HG03135 (cell line): Measurements from ENCODE around the gene STMN3.

Experiments used
- ATAC-seq: cut with Tn5 transposase; IDR thresholded peaks from one replicate; pipeline ENCODE4 v1.9.1; 2021; ENCODE audit warnings: mild to moderate bottlenecking, moderate library complexity; ENCODE audit not compliant: unreplicated experiment

The STMN3 gene

DNA sequence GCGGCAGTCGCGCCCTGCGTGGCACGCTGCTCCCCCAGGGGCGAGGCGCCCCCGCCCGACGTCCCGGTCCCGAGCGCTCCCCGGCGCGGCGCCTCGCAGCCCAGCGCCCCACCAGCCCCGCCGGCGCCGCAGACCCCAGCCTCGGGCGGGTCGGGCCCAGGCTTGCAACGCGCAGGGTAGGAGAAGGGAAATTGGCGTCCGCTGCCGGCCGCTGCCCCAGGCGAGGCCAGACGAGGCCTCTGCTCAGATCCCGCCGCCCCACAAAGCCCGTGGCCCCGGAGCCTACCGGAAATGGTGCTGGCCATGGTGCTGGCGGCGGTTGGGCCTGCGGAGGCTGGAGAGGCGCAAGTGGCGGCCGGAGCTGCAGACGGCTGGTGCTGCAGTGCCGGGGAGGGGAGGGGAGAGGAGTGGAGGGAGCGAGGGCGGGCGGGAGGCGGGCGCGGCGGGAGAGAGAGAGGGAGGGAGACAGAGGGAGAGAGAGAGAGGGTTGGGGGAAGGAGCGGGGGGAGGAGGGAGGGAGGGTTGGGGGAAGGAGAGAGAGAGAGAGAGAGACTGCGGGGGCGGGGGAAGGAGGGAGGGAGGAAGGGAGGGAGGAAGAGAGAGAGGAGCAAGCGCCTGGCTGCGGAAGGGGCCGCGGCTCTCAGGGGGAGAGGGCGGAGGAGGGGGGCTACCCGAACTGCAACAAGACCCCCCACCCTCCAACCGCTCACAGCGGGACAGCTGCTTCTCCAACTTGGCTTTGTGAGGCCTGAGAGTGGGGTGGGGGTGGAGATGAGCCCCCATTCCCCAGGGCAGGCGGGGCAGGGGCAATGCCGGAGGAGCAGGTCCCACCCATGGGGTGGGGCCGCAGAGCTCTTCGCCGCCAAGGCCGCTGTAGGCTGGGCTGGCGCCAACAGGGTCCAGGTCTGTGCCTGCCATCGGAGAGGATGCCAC, at the start of gene STMN3:
Gene STMN3, minus strand, starts transcription at position 384 of the 933 bp plus-strand sequence. Its CDS starts 79 bp downstream, at position 305.
- ATAC-seq, result no peak

DNA sequence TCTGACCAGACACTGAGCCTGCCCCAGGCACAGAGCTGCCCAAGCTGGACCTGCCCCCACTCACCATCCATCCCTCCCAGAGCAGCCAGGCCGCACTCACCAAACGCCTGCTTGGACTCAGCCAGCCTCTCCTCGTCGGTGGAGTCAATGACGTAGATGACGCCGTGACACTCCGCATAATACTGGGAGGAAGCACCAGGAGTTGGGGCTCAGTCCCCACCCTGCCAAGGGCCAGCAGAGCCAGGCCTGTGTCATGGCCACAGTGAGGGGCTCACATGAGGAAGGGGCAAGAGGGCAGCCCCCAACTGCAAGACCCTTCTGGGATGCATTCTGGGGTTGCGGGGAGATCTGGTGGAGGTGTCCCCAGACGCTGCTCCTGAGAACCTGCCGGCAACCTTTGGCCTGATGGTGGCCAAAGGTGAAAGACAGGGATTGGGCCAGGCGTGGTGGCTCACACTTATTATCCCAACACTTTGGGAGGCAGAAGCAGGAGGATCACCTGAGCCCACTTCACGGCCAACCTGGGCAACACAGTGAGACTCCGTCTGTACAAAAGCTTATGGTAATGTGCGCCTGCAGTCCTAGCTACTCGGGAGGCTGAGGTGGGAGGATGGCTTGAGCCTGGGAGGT, 48.9 kb upstream of the STMN3 start:
- ATAC-seq, result no peak

DNA sequence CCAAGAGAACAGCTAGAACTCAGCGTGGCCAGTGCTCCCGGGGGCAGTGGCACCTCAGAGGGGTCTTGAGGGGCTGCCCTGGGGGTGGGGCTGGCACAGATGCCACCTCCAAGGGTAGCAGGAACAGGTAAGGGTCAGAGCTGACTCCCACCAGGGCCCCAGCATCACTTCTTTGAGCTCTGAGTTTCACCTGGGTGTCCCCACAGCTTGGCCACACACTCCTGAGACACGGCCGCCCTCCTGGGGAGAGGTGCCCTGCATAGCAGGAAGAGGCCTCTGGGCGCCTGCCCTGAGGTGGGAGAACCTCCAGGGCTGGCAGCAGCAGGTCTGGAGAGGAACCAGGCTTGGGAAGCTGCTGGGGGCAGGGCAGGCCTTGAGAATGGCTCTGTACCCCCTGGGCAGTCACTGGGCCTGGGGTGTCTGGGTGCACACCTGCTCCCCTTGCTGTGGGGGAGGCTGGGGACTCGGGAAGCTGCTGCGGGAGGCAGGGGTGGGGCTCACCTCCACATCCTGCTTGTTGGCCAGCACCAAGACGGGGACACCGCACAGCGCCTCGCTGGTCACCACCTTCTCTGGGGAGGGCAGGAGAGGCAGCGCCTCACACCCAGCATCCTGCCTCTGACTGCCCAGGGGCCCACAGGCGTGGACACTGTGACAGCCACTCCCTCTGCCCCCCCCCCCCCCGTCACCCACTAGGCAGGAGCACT, 48.3 kb upstream of the STMN3 start:
- no peak for ATAC-seq

DNA sequence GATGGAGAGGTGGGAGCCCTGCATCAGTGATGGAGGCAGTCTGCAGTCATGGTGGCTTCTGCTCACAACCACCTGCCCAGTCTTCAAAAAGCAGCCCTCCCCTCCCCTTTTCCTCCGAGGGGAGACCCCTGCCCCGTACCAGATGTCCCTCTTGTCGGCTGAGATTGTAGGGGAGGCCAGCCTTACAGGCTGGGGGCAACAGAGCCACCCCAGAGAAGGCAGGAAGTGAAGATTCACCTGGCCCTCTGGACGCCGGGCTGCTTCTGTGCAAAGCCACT, 47.8 kb upstream of the STMN3 start:
- no peak for ATAC-seq

DNA sequence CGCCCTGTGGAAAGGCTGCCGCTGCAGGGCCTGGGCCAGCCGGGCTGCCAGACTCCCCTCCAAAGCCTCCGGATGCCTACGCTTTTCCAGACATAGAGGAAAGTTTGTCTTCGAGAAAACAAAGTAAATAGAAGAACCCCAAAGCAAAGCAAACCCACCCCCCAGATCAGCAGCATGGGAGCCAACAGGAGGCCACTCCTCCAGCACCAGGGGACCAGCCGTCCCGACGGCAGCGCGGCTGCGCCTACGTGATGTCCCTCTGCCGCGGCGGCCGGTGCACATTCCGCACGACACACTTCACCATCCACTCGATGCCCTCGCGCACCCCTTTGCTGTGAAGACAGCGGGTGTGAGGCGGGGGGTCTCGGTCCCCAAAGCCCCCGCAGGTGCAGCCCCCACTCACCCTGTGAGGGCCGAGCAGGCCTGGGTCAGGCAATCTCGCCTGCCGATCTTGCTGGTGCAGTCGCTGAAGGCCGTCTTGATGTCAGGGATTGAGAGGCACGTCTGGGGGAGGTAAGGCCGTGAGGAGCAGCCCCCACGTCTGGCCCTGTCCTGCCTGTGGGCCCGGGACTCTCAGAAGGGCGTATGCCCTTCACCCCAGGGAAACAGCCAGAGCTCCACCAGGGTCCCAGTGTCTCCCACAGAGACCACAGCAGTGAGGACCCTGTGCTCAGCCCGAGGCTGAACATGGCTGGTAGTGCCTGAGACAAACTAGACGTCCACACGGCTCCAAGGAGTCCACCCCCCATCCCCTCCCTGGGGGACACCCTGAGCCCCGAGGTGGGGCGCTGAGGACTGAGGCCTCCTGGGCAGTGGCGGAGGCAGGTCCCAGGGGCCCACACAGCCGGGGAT, 47.2 kb upstream of the STMN3 start:
- no peak for ATAC-seq

DNA sequence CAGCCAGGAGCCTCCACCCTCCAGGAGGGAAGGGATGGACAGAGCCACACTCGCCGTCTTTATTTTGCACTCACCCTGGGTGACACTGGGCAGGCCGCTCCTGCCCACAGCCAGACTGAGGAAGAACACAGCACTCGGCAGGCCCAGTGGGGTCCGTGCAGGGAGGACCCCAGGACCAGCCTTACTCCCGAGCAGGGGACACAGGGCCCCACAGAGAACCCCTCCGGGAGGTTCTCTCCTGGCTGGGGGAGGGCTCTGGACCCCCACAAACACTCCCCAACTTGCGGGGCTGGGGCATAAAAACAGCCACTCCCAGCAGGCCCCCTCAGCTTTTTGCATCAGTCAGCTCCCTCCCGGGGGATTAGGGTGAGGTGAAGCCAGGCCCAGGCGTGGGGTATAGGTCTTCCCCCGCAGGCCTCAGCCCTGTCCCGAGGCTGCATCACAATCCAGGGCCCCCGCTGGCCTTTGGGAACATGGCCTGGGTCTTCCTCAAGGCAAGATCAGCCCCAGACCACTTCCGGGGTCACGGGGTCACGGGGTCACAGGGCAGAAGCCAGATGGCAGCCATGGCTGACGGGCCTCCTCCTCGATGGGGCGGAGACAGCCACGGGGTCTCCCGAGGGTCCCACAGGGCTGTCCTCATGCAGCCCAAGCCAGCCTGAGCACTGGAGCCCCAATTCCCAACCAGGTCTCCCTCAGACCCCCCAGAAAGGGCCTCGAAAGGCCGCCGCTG, 46.4 kb upstream of the STMN3 start:
- no peak for ATAC-seq

DNA sequence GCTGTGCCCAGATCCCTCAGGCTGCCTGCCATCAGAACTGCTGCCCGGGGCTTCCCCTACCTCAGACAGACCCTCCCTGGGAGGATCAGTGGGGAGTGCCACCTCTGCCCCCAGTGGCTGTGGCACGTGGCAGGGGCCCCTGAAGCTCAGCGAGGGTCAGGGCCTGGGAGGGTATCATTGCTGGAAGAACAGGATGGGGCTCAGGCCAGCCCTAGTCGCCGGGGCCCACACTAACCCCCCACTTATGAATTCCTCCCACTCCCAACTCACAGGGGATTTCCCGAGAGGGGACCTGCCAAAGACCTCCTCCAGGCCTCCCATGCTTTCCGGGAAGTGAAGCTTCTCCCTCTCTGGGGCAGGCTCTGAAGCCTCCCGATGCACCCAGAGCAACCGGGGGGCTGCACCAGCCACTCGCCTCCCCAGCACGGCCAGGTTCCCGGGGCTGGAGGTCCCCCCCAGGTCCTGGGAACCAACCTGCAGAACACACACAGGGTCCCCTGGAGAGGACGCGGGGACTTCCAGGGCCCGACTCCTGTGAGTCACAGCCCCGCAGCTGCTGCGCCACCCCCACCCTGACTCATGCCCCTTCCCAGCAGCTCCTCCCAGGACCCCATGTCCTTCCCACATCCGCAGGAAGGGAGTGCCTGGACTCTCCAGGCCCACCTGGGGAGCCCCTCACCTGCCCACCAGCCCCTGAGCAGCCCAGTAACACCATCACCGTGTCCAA, 45.7 kb upstream of the STMN3 start:
- ATAC-seq, result no peak

DNA sequence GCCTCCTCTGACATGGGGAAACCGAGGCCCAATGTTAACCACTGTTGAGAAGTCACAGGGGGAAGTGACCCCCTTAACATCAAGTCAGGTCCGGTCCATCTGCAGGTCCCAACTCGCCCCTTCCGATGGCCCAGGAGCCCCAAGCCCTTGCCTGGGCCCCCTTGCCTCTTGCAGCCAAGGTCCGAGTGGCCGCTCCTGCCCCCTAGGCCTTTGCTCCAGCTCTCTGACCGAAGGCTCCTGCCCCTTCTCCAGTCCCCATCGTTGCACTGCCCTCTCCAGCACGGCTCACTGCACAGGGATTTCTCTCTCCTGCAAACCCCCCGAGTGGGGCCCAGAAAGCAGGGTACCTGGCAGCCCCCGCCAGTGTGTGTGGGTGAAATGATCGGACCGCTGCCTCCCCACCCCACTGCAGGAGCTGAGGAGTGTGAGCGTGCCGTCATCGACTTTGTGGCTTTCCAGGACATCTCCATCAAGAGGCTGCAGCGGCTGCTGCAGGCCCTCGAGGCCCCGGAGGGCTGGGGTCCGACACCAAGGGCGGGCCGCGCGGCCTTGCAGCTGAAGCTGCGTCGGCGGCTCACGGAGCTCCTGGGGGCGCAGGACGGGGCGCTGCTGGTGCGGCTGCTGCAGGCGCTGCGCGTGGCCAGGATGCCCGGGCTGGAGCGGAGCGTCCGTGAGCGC, 44.8 kb upstream of the STMN3 start:
- no peak for ATAC-seq

DNA sequence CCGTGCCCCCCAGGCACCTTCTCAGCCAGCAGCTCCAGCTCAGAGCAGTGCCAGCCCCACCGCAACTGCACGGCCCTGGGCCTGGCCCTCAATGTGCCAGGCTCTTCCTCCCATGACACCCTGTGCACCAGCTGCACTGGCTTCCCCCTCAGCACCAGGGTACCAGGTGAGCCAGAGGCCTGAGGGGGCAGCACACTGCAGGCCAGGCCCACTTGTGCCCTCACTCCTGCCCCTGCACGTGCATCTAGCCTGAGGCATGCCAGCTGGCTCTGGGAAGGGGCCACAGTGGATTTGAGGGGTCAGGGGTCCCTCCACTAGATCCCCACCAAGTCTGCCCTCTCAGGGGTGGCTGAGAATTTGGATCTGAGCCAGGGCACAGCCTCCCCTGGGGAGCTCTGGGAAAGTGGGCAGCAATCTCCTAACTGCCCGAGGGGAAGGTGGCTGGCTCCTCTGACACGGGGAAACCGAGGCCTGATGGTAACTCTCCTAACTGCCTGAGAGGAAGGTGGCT, 44.2 kb upstream of the STMN3 start:
- ATAC-seq, result no peak

DNA sequence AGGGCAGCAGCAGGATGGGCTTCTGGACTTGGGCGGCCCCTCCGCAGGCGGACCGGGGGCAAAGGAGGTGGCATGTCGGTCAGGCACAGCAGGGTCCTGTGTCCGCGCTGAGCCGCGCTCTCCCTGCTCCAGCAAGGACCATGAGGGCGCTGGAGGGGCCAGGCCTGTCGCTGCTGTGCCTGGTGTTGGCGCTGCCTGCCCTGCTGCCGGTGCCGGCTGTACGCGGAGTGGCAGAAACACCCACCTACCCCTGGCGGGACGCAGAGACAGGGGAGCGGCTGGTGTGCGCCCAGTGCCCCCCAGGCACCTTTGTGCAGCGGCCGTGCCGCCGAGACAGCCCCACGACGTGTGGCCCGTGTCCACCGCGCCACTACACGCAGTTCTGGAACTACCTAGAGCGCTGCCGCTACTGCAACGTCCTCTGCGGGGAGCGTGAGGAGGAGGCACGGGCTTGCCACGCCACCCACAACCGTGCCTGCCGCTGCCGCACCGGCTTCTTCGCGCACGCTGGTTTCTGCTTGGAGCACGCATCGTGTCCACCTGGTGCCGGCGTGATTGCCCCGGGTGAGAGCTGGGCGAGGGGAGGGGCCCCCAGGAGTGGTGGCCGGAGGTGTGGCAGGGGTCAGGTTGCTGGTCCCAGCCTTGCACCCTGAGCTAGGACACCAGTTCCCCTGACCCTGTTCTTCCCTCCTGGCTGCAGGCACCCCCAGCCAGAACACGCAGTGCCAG, 43.6 kb upstream of the STMN3 start, which contains the start of gene TNFRSF6B:
Gene TNFRSF6B, plus strand, starts transcription at position 25 of the 729 bp plus-strand sequence. Its CDS starts 116 bp downstream, at position 141.
- no peak for ATAC-seq

DNA sequence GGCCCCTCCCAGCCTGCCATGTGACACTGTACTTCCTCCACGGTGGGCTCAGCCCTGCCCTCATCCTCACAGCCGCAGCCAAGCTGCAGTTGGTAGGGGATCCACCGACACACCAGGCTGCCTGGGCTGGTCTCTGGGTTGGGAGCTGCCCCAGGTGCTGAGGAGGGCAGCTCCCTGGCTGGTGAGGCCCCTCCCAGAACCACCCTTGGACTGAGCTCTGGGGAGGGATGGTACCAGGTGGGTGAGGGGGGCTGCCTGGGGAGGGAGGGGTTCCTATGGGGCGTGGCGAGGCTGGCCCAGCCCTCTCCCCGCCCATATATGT, 43.0 kb upstream of the STMN3 start:
- ATAC-seq, result no peak

DNA sequence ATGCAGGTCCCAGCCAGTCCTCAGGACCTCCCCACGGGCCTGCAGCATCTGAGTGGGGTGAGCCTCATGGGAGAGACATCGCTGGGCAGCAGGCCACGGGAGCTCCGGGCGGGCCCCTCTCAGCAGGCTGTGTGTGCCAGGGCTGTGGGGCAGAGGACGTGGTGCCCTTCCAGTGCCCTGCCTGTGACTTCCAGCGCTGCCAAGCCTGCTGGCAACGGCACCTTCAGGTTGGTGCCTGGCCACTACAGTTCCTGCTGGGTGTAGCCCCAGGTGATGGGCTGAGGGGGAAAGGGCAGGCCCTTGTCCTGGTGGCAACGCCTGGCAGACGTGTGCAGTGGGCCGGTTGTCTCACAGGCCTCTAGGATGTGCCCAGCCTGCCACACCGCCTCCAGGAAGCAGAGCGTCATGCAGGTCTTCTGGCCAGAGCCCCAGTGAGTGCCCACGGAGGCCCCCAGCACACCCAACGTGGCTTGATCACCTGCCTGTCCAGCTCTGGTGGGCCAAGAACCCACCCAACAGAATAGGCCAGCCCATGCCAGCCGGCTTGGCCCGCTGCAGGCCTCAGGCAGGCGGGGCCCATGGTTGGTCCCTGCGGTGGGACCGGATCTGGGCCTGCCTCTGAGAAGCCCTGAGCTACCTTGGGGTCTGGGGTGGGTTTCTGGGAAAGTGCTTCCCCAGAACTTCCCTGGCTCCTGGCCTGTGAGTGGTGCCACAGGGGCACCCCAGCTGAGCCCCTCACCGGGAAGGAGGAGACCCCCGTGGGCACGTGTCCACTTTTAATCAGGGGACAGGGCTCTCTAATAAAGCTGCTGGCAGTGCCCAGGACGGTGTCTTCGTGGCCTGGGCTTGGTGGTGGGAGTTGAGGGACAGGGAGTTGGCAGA, 42.4 kb upstream of the STMN3 start:
- ATAC-seq, result no peak

DNA sequence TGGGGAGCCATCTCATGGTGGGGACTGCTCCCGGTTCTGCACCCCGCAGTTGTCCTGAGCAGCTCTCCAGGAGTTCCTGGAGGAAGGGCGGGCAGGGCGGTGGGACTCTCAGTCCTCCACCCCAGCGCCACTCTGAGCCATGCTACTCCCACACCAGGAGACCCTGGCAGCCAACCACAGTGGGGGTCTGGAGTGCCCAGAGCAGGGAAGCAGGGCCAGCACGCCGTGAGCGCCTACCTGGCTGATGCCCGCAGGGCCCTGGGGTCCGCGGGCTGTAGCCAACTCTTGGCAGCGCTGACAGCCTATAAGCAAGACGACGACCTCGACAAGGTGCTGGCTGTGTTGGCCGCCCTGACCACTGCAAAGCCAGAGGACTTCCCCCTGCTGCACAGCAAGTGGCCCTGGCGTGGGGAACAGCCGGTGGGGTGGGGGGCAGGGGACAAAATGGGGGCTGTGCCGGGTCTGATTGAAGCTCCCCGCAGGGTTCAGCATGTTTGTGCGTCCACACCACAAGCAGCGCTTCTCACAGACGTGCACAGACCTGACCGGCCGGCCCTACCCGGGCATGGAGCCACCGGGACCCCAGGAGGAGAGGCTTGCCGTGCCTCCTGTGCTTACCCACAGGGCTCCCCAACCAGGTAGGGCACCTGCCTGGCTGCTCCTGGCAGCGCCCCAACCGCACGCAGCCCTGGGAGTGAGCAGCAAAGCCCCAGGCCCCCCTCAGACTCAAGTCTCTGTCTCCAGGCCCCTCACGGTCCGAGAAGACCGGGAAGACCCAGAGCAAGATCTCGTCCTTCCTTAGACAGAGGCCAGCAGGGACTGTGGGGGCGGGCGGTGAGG, 41.6 kb upstream of the STMN3 start:
- ATAC-seq, result no peak

DNA sequence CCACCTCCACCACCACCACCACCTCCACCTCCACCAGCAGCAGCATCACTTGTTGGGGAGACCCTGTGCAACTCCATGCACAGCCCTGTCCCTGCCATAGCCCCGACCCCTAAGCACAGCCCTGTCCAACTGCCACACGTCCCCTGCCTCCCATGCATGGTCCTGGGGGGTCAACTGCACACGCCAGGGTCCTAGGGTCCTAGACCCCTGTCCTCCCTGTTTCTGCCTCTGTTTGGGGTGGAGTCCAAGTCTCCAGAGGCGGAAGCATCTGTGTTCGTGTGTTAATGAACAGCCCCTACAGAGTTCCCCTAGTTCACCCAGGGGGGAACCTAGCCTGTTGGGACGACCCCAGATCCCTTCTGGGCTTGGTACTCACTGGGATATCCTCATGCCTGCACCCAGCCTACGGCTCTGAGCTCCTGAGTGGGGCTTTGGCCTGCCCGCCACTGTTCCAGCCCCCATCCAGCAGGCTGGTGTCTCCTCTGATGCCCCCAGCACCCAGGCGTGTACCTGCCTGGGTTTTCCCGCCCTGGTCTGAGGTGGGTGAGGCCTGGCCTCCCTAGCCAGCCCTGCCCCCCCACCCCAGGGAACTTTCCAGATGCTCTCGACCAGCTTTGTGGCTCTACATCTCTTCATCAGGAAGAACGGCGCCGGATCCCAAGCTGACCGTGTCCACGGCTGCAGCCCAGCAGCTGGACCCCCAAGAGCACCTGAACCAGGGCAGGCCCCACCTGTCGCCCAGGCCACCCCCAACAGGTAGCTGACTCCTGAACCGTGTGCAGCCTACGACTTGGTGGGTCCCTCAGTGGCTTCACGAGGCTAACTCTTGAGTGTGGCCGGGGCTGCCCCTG, 40.7 kb upstream of the STMN3 start:
- ATAC-seq, result no peak

DNA sequence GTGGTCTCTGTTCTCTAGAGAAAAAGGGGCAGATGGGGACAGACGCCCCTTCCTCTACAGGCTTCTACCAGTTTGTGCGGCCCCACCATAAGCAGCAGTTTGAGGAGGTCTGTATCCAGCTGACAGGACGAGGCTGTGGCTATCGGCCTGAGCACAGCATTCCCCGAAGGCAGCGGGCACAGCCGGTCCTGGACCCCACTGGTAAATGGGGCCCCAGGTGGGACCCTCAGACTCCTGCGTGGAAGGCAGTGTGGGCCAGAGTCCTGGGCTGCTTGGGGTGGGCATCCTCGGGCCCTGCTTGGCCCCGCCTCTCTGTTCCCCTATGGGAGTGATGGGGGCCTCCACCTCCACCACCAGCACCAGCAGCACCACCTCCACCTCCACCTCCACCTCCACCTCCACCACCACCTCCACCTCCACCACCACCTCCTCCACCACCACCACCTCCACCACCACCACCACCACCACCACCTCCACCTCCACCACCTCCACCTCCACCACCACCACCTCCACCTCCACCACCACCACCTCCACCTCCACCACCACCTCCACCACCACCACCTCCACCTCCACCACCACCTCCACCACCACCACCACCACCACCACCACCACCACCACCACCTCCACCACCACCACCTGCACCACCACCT, 40.0 kb upstream of the STMN3 start:
- no peak for ATAC-seq
